Neuronal stem cell (in vitro differentiated cells): Measurements from ENCODE around the gene PKD1.

ENCODE experiments used
- DNase-seq: peaks from one replicate; pipeline ENCODE4 v3.0.0-alpha.2; 2013; ENCODE audit warnings: low spot score
- H2AFZ ChIP-seq: one replicate; pipeline ENCODE4 v1.6.1; 2013; ENCODE audit warnings: mild to moderate bottlenecking, low read length, inconsistent platforms
- H2AK5ac ChIP-seq: 2 replicates; pipeline ENCODE4 v1.6.1; 2013; ENCODE audit warnings: low read depth, mild to moderate bottlenecking, inconsistent platforms, low read length, moderate library complexity, mixed read lengths
- H2BK120ac ChIP-seq: 2 replicates; pipeline ENCODE4 v1.6.1; 2013; ENCODE audit warnings: low read depth, mild to moderate bottlenecking, inconsistent platforms, low read length, moderate library complexity, mixed read lengths
- H2BK12ac ChIP-seq: one replicate; pipeline ENCODE4 v1.6.1; 2013; ENCODE audit warnings: low read length, inconsistent platforms
- H2BK15ac ChIP-seq: 2 replicates; pipeline ENCODE4 v1.6.1; 2013; ENCODE audit warnings: mild to moderate bottlenecking, low read length, inconsistent platforms, mixed read lengths
- H2BK5ac ChIP-seq: one replicate; pipeline ENCODE4 v1.6.1; 2013; ENCODE audit warnings: inconsistent platforms, mild to moderate bottlenecking, low read length, moderate library complexity
- H3K14ac ChIP-seq: one replicate; pipeline ENCODE4 v1.6.1; 2013; ENCODE audit warnings: low read length, inconsistent platforms
- H3K18ac ChIP-seq: 2 replicates; pipeline ENCODE4 v1.6.1; 2013; ENCODE audit warnings: low read length, inconsistent platforms
- H3K23ac ChIP-seq: 2 replicates; pipeline ENCODE4 v1.6.1; 2013; ENCODE audit warnings: low read depth, mild to moderate bottlenecking, mixed read lengths, low read length, inconsistent platforms; ENCODE audit not compliant: poor library complexity
- H3K27ac ChIP-seq: replicated peaks from 3 replicates; pipeline ENCODE4 v1.5.1; 2013; ENCODE audit warnings: low read length, inconsistent platforms
- H3K27me3 ChIP-seq, 3 experiments: 2 replicates each; pipeline ENCODE4 v1.6.1; 2013; ENCODE audit warnings: low read length in 3 of 3, mild to moderate bottlenecking in 2 of 3, inconsistent platforms in 1 of 3, low read depth in 1 of 3, mixed read lengths in 1 of 3, moderate library complexity in 1 of 3; ENCODE audit not compliant: control insufficient read depth in 3 of 3, insufficient read depth in 3 of 3
- H3K36me3 ChIP-seq, 2 donors: replicated peaks in 1 of 2; 2 replicates each; pipeline ENCODE4 v1.6.1; 2013; ENCODE audit warnings: low read length in 2 of 2; ENCODE audit not compliant: control insufficient read depth in 2 of 2, insufficient read depth in 2 of 2
- H3K4ac ChIP-seq: 2 replicates; pipeline ENCODE4 v1.6.1; 2013; ENCODE audit warnings: inconsistent platforms, mild to moderate bottlenecking, low read length, moderate library complexity
- H3K4me1 ChIP-seq, 2 donors: 1 replicate in 1 of 2; 2 replicates in 1 of 2; pipeline ENCODE4 v1.6.1; 2013; ENCODE audit warnings: low read length in 2 of 2, low read depth in 1 of 2; ENCODE audit not compliant: control insufficient read depth in 2 of 2, insufficient read depth in 1 of 2
- H3K4me2 ChIP-seq: one replicate; pipeline ENCODE4 v1.6.1; 2013; ENCODE audit warnings: mild to moderate bottlenecking, low read length, inconsistent platforms; ENCODE audit not compliant: insufficient read depth, poor library complexity, severe bottlenecking
- H3K4me3 ChIP-seq, 2 donors: 2 replicates each; pipeline ENCODE4 v1.5.1; 2013; ENCODE audit warnings: low read length in 2 of 2, mild to moderate bottlenecking in 2 of 2, inconsistent platforms in 1 of 2, moderate library complexity in 1 of 2
- H3K79me1 ChIP-seq: one replicate; pipeline ENCODE4 v1.6.1; 2013; ENCODE audit warnings: low read depth, mild to moderate bottlenecking, inconsistent platforms, low read length, moderate library complexity
- H3K9ac ChIP-seq: one replicate; pipeline ENCODE4 v1.6.1; 2013; ENCODE audit warnings: mild to moderate bottlenecking, low read depth, low read length, inconsistent platforms; ENCODE audit not compliant: poor library complexity
- H3K9me3 ChIP-seq, 2 donors: replicated peaks in 1 of 2; 2 replicates each; pipeline versions ENCODE3 to v1.6.1; 2013; ENCODE audit warnings: low read length in 2 of 2, mild to moderate bottlenecking in 2 of 2, inconsistent platforms in 1 of 2, low read depth in 1 of 2, mixed read lengths in 1 of 2, moderate library complexity in 1 of 2; ENCODE audit not compliant: control insufficient read depth in 2 of 2, insufficient read depth in 1 of 2
- H4K8ac ChIP-seq: one replicate; pipeline ENCODE4 v1.6.1; 2013; ENCODE audit warnings: low read depth, mild to moderate bottlenecking, inconsistent platforms, low read length, moderate library complexity
- H4K91ac ChIP-seq: one replicate; pipeline ENCODE4 v1.6.1; 2013; ENCODE audit warnings: low read length, low read depth, mild to moderate bottlenecking, inconsistent platforms; ENCODE audit not compliant: poor library complexity
- WGBS, 2 donors: extraction: QIAGEN DNeasy Blood & Tissue Kit; methylation state at CpG; one replicate each; pipeline ENCODE4 v1.1.7; 2013; ENCODE audit warnings: missing lambda C conversion rate in 2 of 2, mixed read lengths in 1 of 2; ENCODE audit not compliant: insufficient read length in 2 of 2, insufficient replicate concordance in 1 of 2; ENCODE audit errors: extremely low coverage in 2 of 2; 5-methylcytosine and 5-hydroxymethylcytosine counted together

The PKD1 gene

DNA sequence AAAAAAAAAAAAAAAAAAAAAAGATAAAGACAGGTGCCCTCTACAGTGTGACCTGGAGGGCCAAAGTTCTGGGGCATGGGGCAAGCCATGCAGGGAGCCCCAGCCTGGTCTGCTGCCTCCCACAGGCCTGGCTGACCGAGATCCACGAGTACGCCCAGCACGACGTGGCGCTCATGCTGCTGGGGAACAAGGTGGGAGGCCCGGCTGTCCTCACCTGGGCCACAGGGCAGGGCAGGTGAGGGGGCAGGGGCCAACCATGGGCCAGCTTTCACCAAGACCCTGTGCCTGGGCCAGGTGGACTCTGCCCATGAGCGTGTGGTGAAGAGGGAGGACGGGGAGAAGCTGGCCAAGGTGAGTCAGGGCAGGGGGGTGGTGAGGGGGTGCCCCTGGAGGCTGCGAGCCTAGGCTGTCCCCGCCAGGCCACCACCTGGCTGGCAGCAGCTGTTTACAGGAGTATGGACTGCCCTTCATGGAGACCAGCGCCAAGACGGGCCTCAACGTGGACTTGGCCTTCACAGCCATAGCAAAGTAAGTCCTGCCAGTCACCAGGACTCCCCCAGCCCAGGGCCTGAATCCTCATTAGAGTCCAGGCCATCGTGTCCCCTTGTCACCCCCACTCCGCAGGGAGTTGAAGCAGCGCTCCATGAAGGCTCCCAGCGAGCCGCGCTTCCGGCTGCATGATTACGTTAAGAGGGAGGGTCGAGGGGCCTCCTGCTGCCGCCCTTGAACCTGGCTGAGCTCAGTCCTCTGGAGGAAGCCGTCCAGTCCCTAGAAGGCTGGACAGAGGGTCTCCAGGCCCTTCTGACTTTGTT lies 17.2 kb upstream of the PKD1 start:
- Histone ChIP-seq H2AFZ (no peak overlapping the region), H3K27ac (no peak overlapping the region), H3K4me2 (peak overlapping the region; percentile 88), H3K18ac (no peak overlapping the region), H3K23ac (peak overlapping the region; percentile 98), H3K4me3 (peak overlapping the region; percentile 85 to 99), H4K91ac (peak overlapping the region; percentile 22), H3K9ac (peak overlapping the region; percentile 68), H2BK15ac (no peak overlapping the region), H4K8ac (no peak overlapping the region), H3K27me3 (no peaks in the 10 kb centered on the region), H2BK5ac (no peak overlapping the region), H3K36me3 (peaks cover 15 to 46% of the 10 kb centered on the region in 2 donors), H2BK12ac (no peak overlapping the region), H3K9me3 (no peaks in the 10 kb centered on the region), H2BK120ac (no peak overlapping the region), H3K79me1 (peaks cover 32% of the 10 kb centered on the region), H3K14ac (peak overlapping the region; percentile 86), H3K4ac (no peak overlapping the region), H3K4me1 (peaks cover 30 to 56% of the 10 kb centered on the region in 2 donors), H2AK5ac (no peak overlapping the region)
- no peak for DNase-seq
- no CpG with 5 or more reads among the region's 25 CpGs for WGBS, 2 donors

DNA sequence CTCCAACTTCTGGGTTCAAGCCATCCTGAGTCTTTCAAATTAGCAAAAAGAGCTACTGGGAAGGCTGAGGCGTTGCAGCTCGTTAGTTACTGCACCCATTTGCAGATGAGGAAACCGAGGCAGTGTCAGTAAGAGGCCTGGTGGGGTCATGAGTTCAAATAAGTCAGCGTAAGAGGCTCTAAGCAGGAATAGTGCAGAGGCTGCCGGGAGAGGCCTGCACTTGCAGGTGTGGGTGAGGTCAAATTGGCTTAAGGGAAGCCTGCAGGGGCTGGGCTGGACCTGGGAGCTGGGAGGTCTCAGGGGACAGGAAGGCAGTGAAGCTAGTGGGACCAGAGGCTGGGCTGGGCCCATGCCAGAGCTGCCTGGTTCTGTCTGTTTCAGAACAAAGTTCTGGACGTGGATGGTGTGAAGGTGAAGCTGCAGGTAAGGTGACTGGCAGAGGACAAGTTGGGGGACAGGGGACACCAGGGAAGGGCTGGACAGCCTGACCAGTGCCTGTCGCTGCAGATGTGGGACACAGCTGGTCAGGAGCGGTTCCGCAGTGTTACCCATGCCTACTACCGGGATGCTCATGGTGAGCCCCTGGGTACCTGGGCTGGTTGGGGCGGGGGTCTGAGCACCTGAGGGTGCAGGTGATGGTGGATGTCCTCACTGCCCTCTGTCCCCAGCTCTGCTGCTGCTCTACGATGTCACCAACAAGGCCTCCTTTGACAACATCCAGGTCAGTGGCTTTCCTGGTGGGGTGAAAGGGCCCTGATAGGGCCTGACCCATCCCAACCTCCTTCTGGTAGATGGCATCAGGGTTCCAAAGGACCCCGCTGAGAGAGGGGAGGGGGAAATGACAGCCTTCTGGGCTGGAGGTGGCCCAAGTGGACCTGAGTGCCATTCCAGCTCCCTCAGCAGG lies 15.7 kb upstream of the PKD1 start:
- no peak overlapping the region for H3K27ac ChIP-seq
- no peak for DNase-seq
- H3K4me1 ChIP-seq, result peaks cover 19 to 52% of the 10 kb centered on the region in 2 donors

DNA sequence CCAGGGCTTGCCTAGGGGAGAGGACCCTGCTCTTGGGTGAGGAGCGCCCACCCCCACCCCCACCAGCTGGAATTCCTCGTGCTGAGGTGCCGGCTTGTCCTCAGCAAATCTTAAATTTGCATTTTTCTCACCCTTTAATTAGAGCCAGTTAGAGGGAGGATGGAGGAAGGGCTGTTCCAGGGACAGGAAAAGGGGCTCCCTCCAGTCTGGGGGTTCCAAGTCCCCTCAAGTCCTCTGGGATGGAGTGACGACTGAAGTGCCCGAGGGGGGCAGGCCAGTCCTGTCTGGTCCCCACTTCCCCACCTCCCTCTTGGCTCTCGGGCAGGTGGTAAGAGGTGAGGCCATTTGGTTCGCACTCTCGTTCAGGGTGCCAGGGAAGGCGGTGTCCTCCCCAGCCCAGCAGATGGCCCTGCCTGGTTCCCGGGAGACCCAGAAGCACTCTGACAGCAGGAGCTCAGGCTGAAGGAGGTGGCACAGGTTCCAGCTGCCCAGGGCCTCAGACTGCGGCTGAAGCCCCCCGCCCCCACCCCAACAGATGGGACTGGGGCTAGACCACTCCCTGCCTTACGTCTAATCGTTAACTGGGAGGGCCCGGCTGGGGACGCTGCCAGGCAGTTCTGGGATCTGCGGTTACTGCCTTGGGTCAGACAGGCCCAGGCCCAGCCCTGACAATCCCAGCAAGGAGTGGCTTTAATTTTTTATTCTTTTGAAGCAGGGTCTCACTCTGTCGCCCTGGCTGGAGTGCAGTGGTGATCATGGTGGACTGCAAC lies 14.9 kb upstream of the PKD1 start:
- no peak overlapping the region for H2BK120ac ChIP-seq
- H3K9me3 ChIP-seq, result no peaks in the 10 kb centered on the region
- no peak overlapping the region for H2AFZ ChIP-seq
- no CpG with 5 or more reads among the region's 18 CpGs for WGBS, 2 donors
- H3K23ac ChIP-seq, result peak overlapping the region; percentile 85
- H3K27me3 ChIP-seq, result no peaks in the 10 kb centered on the region
- H3K14ac ChIP-seq, result no peak overlapping the region
- no peak for DNase-seq
- no peak overlapping the region for H2BK5ac ChIP-seq
- peak overlapping the region; percentile 36 for H2AK5ac ChIP-seq
- peaks cover 15 to 42% of the 10 kb centered on the region in 2 donors for H3K36me3 ChIP-seq
- H4K91ac ChIP-seq, result no peak overlapping the region
- H3K4ac ChIP-seq, result no peak overlapping the region
- H3K27ac ChIP-seq, result no peak overlapping the region
- H3K4me2 ChIP-seq, result no peak overlapping the region
- no peak overlapping the region for H2BK15ac ChIP-seq
- H3K4me3 ChIP-seq, result no peak overlapping the region
- H3K4me1 ChIP-seq, result peaks cover 18 to 52% of the 10 kb centered on the region in 2 donors
- H2BK12ac ChIP-seq, result no peak overlapping the region
- peaks cover 17% of the 10 kb centered on the region for H3K79me1 ChIP-seq
- H3K9ac ChIP-seq, result peak overlapping the region; percentile 89
- H3K18ac ChIP-seq, result peak overlapping the region; percentile 52
- no peak overlapping the region for H4K8ac ChIP-seq

More for the DNA sequence above, 15.7 kb upstream of the PKD1 start:
- peak overlapping the region; percentile 66 for H3K23ac ChIP-seq
- H2AK5ac ChIP-seq, result no peak overlapping the region
- no peak overlapping the region for H2BK12ac ChIP-seq
- H3K18ac ChIP-seq, result no peak overlapping the region
- H4K91ac ChIP-seq, result no peak overlapping the region
- H3K9ac ChIP-seq, result peak overlapping the region; percentile 25
- H3K4ac ChIP-seq, result no peak overlapping the region
- no peaks in the 10 kb centered on the region for H3K9me3 ChIP-seq
- H2BK120ac ChIP-seq, result no peak overlapping the region
- no peaks in the 10 kb centered on the region for H3K27me3 ChIP-seq
- H3K14ac ChIP-seq, result no peak overlapping the region
- peaks cover 15 to 42% of the 10 kb centered on the region in 2 donors for H3K36me3 ChIP-seq
- H2AFZ ChIP-seq, result no peak overlapping the region
- H2BK15ac ChIP-seq, result no peak overlapping the region
- H4K8ac ChIP-seq, result no peak overlapping the region
- H2BK5ac ChIP-seq, result no peak overlapping the region
- peaks cover 21% of the 10 kb centered on the region for H3K79me1 ChIP-seq
- H3K4me3 ChIP-seq, result peak overlapping the region in 1 of 2 donors; percentile 19
- H3K4me2 ChIP-seq, result no peak overlapping the region
- WGBS, 2 donors, result no CpG with 5 or more reads among the region's 13 CpGs
